HG03139 (cell line): ENCODE results near the gene LPAR3.
"Not testable (repeated sequence)": the region's sequence is repeated elsewhere in the genome, so short reads cannot be mapped to it uniquely, and the experiment has no call there.

Experiments
- ATAC-seq: cut with Tn5 transposase; IDR thresholded peaks from one replicate; pipeline ENCODE4 v1.9.1; 2021; ENCODE audit not compliant: unreplicated experiment

LPAR3 gene

GRCh38 chr1:84907095-84907827 lies 14.3 kb upstream of the LPAR3 start:
- ATAC-seq: no peak

DNA sequence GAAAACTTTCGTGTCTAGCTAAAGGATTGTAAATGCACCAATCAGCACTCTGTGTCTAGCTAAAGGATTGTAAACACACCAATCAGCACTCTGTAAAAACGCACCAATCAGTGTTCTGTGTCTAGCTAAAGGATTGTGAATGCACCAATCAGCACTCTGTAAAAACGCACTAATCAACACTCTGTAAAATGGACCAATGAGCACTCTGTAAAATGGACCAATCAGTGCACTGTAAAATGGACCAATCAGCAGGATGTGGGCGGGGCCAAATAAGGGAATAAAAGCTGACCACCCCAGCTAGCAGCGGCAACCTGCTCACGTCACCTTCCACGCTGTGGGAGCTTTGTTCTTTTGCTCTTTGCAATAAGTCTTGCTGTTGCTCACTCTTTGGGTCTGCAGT lies 9.7 kb upstream of the LPAR3 start:
- not testable (repeated sequence) for ATAC-seq

DNA sequence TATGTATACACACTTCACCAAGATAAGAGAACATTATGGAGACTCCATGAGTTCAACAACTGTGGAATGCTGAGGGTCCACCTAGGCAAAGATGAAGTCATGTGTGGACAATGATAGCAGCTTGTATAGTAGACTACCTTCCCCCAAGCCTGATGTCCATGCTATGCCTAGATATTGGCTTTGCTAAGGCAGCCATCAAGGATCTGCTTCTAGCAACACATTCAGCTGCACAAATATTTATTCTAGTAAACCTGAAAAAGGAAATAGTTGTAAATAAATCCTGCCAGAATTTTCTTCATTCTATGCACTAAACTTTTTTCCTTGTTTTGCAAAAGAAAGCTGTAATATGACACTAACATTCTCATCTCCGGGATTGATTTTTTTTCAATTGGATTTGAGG lies 7.0 kb upstream of the LPAR3 start:
- ATAC-seq: no peak

DNA sequence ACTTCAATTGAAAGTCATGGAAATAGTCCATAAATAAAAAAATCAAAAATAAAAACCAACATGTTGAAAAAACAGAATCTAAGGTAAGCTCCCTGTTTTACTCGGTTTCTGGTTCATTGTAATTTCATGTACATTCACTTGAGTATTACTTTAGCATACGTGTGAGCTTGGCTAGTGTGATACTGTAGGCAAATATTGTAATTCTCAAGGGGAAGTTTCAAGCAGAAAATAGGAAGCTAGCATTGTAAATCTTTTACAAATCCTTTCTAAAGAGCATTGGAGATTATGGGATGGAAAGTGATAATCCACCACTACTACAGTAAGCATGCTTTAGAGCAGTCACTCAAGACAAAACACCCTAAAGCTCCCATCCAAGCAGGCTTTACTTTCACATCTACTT lies 3.3 kb upstream of the LPAR3 start:
- ATAC-seq: no peak

DNA sequence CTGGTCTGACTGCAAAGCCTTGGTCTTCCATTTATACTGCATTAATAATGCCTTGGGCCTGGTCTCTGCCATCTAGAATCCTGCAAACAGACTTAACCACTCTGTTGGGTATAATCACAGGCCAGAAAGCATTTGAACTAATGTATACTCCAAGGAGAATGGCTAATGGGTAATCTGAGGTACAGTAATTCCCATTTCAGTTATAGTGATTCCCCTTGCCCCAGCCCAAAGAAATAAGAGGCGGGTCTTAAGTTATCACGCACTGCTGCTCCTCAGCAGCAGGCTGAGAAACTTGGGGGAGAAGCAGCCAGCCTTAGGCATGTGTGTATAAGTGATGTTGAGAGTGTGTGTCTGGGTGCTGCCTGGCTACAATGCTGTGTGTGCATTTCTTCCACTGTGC lies 2.4 kb downstream of the LPAR3 start:
- ATAC-seq: no peak

DNA sequence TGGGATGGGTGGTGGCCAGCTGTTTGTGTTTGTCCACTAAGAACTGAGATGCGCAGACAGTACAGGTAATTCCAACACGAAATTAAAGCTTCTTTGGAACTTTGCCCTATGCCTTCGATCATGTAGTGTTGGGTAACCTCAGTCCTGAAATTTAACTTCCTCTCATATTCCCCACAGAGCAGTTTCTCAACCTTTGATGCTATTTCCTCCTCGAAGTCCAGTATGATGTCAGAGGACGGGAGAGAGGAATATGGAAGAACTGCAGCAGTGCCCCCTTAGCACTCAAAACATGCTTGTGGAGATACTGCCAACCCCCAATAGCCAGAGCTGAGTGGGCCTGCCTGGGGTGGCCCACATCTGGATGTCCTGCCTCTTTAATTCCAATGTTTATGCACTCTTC lies 3.6 kb downstream of the LPAR3 start:
- ATAC-seq: no peak

GRCh38 chr1:84888753-84889152 lies 4.3 kb downstream of the LPAR3 start:
- no peak for ATAC-seq

- no peak for ATAC-seq
These were observed 5.6 kb downstream of the LPAR3 start for GRCh38 chr1:84887261-84887934.

GRCh38 chr1:84885469-84885868 lies 7.5 kb downstream of the LPAR3 start:
- ATAC-seq: no peak

- no peak for ATAC-seq
These were observed 8.2 kb downstream of the LPAR3 start for GRCh38 chr1:84884671-84885389.

DNA sequence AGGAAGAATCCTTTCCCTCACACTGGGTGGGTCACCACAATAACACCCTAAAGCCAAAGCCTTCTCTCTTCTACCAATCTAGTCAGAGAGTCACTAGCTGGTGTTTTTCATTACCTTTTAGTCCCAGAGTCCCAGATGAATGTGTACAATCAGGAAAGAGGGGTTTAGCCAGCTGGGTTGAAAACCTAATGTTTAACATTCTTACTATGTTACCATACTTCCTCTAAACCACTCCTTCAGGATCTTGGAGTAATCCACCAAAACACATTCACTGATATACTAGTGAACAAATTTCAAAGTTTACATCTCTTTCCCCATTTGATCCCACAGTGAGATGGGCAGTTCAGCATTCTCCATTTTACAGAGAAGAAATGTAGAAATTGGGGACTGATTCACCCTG lies 9.7 kb downstream of the LPAR3 start:
- no peak for ATAC-seq

DNA sequence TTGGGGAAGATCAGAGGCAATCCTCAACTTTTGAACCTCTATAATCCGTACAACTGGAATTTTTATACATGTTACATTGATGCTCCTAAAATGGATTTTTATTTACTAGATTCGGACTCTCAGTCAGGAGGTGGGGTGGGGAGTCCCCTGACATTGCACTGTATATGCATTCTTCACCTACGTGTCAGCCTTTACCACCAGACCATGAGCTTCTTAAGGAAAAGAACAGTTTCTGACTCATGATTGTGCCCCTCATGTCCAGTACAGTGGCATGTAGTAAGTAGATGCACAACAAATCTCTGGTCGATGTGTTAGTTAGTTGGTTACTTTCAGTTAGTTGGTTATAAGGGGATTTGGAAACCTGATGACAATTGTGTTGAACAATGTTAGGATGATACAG lies 15.4 kb downstream of the LPAR3 start:
- ATAC-seq: no peak

GRCh38 chr1:84876353-84876752 lies 16.7 kb downstream of the LPAR3 start:
- no peak for ATAC-seq

DNA sequence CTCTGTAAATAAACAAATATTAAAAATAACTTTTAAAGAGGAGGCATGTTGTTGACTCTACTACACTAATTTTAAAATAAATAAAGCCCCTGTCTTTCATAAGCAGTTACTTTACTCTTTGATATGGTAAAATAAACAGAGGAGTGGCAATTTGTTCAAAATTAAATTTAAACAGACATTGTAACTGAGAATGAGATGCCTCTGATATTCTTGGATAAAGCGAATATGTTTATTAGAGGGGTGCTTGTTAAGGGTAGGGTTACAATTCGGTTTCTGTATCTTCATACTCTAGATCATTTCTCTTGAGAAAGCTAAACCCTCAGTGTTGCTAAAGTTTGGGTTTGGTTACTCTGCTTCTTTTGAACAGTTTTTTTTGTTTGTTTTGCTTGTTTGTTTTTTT lies 19.6 kb downstream of the LPAR3 start:
- no peak for ATAC-seq

GRCh38 chr1:84872696-84873355 lies 20.2 kb downstream of the LPAR3 start:
- ATAC-seq: no peak

- no peak for ATAC-seq
These were observed 21.8 kb downstream of the LPAR3 start for GRCh38 chr1:84871181-84871580.

DNA sequence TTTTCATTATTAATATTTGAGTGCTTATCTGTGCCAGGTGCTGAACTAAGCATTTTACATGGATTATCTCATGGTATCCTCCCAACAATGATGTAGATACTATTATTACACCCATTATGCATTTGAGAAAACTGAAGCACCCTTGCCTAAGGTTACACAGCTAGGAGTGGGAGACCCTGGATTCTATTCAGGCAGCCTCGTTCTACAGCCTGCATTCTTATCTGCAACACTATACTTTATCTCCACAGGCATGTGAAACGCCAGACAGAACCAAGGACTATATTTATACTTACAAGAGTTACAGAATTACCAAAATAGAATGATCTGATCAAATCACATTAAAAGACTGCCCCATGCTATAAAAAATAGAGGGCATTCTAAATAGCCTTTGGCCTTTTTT lies 22.4 kb downstream of the LPAR3 start:
- no peak for ATAC-seq

- no peak for ATAC-seq
These were observed 23.3 kb downstream of the LPAR3 start for GRCh38 chr1:84869720-84870119.

GRCh38 chr1:84862810-84863251 lies 30.2 kb downstream of the LPAR3 start:
- ATAC-seq: peak; percentile 88

- ATAC-seq: no peak
These were observed 30.9 kb downstream of the LPAR3 start for GRCh38 chr1:84861988-84862644.

- ATAC-seq: no peak
These were observed 31.5 kb downstream of the LPAR3 start for GRCh38 chr1:84861516-84861915.
